ENCODE measurements around the gene TM4SF4.

TM4SF4 gene

DNA sequence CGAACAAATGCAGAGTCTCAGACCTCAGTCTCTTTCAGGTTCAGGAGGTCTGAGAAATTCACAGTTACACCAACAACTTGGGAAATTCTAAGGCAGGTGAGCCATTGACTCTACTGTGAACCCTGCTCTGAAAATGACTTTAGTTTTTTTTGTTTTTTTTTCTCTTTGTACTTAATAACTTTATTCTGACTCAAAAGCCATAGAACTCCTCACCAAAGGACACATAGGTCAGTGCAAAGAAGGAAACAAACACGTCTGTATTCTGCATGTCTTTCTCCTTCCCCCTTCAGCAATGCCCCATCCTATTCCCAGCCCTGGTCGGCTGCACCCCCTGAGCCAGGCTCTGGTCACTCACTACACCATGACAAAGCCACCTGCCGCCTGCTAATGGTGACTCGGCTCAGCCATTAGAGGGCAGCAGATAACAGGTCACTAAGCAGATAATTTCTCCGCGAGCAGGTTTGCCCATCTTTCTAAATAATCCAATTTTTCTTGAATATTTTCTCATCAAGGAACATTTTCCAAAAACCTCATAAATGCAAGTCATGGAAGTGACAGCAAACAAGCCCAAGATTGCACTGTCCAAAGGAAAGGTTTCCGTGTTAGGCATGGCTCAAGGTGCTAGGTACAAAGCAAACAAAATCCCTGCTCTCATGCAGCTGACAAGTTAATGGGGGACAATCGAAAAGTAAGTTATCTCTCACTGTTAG lies 37.7 kb downstream of the TM4SF4 start:
- peak; percentile 72 for DNase-seq (ENCODE audit: low read depth, low spot score)

- no peak for DNase-seq (ENCODE audit: low read depth, low spot score)
These were observed 40.0 kb downstream of the TM4SF4 start for GRCh38 chr3:149514471-149514870.

DNA sequence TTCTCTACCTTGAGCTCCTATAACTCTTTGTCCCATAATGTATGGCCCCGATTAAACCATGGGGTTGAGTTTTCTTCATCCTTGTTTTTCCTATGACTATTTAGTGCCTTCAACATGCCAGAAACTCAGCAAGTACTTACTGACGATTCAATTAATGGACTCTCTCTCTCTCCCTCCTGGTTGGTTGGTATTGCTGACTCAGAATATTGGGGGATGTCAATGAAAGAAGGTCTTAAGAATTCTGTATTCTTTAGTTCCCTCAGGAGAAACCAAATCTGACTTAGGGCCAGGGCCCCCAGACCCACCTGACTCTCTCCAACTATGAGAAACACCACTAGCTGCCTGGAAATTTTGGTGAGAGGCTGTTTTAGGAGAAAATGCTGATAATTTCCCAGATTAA lies 40.8 kb downstream of the TM4SF4 start:
- no peak for DNase-seq (ENCODE audit: low read depth, low spot score)

DNA sequence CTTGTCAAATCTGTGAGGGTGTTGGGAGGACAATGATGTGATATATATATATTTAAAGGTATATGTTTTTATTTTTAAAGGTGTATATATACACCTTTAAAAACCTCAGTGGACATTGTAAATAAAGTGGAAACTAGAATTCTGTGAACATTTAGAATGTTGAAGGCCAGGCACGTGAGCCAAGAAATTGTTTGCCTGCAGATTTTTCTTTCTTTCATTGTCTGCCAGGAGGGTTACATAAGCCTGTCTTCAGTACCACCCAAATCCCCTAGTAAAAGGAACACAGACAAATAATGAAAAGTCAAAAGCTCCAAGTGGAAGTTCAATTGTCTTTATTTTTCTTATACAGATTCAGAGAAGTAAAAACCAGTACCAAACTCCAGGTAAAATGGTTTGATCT lies 42.4 kb downstream of the TM4SF4 start:
- no peak for DNase-seq (ENCODE audit: low read depth, low spot score)

- DNase-seq (ENCODE audit: low read depth, low spot score) = no peak
These were observed 45.4 kb downstream of the TM4SF4 start for GRCh38 chr3:149519912-149520311.

DNA sequence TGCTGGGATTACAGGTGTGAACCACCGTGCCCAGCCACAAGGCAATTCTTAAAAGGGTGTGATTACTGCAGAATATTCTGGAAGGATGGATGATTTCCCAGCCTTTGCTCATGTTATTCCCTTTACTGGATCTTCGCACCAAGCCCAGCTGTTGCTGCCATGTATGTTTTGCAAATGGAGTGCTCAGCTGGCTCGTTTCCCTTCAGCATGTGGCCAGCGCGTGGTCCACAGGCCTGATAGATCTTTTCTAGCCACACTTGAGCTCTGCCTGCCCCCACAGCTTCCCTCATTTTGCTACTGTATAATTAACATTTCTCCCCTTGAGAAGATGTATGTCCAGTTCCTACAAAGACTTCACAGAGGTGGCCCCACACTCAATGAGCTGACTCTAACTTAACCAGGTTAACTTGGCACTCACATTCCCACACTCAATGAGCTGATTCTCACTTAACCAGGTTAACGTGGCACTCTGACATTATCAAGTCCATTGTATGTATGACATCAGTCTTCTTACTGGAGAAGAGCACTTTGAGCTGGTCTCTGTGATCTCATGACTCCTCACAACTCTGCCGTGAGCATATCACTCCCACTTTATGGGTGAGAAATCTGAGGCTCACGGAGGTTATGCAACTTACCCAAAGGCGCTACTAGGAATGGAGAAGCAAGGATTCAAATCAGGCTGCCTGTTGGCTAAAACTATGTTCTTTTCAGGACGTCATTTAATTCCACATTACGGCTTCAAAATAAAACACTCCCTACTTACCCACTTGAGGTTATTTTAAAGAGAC lies 49.2 kb downstream of the TM4SF4 start:
- no peak for DNase-seq (ENCODE audit: low read depth, low spot score)

DNA sequence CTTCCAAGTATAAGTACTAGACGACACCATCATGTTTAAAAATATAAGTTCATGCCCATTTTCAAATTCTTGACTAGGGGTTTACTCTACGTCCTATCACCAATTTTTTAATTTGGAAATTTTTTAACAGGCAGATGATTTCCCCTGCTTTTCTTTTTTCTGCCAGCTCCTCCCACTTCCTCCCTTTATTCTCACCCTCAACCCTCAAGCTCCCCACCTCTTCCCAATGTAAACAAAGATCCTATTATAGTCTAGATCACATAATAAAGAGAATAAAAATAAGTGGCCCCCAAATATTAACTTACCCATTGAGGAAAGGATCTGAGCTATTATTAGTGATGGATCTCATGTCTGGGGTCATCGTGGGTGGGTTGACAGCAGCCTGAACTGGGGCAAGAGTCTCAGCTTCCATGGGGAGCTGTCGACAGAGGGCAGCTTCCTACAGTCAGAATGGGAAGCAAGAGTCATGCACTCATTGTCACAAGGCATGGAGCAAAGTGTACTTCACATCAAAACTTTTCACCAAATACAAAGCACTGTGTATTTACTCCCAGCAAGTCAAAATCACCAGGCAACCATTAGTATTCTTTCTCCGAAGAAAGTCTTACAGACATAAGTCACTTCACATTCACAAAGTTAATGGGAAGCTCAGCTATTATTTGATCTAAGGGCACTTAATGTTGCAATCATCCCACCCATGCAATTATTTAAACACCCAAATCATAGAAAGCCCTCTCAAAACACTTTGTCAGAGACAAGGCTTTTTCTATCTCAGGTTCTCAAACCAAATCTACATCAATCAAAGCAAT lies 53.2 kb downstream of the TM4SF4 start:
- DNase-seq (ENCODE audit: low read depth, low spot score) = no peak

DNA sequence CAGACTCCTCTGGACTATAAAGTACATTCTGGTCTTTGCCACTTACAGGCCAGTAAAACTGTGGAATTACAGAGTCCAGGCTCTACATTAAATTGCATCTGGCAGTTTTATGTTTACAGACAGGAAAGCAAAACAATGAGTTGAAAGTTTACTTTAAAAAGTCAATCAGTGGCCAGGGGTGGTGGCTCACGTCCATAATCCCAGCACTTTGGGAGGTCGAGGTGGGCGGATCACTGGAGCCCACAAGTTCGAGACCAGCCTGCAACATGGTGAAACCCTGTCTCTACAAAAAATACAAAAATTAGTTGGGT lies 53.8 kb downstream of the TM4SF4 start:
- DNase-seq (ENCODE audit: low read depth, low spot score) = no peak

DNA sequence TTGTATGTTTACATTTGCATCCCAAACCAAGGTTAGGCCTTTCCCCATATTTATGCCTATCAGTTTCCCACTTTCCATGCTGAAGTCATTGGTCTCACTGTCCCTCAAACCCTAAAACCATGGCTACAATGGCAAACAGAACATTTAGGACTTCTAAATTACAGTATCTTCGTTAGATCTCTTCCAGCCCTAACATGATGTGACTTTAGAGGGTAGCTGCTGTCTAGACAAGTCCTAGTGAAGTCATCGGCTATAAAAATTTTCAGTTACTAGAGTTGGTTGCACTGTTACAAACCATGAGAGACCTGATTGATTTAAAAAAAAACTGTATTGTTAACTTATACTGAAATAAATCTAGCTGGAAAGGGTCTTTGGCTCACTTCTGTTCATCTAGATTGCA lies 54.6 kb downstream of the TM4SF4 start:
- no peak for DNase-seq (ENCODE audit: low read depth, low spot score)

DNA sequence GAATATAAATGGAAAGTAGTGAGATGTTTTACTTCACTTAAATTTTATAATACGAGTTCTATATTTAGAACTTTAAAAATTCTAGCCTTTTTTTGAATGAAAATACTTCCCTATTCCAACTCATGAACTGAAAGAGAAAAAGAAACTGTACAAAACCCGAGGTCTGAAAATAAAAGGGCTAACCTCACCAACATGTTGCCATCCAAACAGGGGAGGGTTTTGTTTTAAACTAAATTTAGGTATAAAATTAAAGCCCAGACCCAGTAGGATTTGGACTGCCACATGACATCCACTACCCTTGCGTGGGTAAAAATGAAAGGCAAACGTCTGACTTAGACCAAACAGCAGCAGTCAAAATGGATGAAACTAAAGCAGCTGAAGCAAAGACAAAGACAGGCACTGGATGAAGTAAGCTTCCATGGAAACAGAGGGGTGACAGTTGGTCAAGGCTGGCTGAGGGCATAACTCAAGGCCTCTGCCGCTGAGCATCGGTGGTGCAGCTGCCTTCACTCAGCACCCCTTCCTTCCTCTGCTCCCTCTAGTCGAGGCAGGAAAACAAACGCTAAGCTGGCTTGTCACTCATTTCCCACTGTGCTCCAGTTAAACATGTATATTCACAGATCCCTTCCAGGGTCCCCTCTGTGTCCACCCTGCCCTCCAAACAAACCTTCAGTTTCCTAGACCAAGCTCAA lies 58.1 kb downstream of the TM4SF4 start:
- no peak for DNase-seq (ENCODE audit: low read depth, low spot score)

DNA sequence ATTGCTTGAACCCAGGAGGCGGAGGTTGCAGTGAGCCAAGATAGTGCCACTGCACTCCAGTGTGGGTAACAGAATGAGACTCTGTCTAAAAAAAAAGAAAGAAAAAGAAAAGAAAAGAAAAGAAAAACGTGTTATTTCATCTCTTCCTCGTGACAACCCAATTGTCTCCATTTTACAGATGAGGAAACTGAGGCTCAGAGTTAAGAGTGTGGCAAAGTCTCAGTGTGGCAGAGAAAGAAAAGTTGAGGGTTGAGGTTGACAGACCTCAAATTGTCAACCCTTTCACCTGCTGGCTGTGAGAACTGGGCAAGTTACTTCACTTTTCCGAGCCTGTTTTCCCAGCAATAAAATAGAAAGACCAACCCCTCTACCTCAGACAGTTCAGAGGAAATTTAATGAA lies 59.6 kb downstream of the TM4SF4 start:
- no peak for DNase-seq (ENCODE audit: low read depth, low spot score)

DNA sequence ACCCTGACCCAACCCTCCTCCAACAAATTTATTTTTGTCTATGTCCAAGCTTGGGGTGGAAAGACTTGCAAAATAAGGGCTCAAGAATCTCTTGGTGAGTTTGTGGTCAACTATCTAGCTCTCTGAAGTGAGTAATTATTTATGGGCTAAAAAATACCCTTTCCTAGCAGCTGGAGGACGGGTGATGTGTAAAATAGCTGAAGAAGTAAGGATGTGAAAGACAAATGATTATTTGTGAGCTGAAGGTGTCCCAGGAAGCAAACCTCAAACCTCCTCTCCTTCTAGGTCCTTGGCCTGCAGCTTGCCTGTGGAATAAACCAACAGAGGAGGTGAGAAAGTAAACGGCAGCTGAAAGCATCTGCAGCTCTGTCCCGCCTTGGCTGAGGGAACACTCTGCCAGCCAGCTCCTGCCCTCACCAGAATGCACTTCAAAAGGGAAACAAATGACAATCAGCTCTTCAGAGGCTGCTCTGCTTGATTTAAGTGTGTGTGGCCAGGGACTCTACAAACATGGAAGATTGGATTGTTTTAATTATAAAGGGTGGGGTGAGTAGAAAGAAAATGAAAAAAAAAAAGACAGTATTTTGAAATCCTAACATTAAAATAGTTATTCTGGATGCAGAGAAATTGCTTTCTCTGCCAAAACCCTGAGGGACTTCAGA lies 60.3 kb downstream of the TM4SF4 start:
- DNase-seq (ENCODE audit: low read depth, low spot score) = no peak

- DNase-seq (ENCODE audit: low read depth, low spot score) = no peak
These were observed 60.8 kb downstream of the TM4SF4 start for GRCh38 chr3:149535333-149535685.

GRCh38 chr3:149536429-149536828 lies 61.9 kb downstream of the TM4SF4 start:
- DNase-seq (ENCODE audit: low read depth, low spot score) = peak; percentile 82

DNA sequence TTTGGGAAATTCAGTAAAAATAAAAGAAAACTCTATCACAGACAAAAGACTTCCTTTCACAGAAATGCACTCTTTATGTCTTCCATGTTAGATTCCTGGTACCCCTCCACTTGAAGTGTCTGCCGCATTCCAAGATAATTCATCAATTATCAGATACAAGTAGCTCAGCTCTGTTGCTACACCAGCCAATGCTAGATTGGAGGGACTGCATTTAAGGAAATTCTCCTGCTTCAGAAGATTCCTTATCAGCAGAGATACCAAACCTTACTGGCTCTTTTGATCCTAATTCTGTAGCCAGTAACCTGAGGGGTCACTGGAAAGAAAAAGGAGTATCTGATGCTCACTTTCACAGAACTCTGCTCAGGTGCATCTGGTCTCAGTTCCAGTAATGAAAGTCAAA lies 63.9 kb downstream of the TM4SF4 start:
- no peak for DNase-seq (ENCODE audit: low read depth, low spot score)

DNA sequence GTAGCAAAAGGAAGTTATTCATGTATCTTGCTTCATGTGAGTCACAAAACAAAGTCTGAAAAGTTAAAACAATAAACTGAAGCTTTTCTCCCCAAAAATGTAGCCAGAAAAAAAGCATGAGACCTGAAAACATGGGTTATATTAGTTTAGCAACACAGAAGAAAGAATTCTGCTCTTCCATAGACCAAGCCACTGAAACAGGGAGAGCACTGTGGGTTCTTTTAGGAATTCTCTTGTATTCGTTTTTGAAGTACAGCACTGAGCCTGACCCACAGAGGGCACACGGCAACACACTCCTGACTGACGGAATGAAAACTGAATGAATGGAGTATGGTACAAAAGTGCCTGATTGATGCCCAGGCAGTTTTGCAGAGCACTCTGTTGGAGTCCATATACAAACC lies 66.6 kb downstream of the TM4SF4 start:
- DNase-seq (ENCODE audit: low read depth, low spot score) = no peak

GRCh38 chr3:149542375-149543312 lies 68.1 kb downstream of the TM4SF4 start:
- no peak for DNase-seq (ENCODE audit: low read depth, low spot score)

DNA sequence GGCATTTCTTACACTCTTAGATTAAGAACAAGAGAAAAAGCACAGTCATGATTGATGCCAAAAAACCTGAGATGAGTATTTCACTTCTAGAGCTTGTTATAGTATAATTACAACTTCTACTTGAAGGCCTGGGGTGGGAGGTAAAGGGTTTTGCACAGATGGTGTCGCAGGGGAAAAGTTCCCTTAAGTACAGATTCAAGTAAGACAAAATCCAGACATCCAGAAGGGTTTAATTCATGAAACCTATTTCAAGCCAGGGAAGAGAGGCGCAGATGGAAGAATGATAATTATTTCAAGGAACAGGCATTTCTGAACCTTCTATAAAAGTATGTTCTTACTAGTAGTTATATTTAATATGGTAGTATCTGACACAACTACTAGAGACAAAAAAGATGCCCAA lies 70.6 kb downstream of the TM4SF4 start:
- DNase-seq (ENCODE audit: low read depth, low spot score) = no peak

- DNase-seq (ENCODE audit: low read depth, low spot score) = no peak
These were observed 72.9 kb downstream of the TM4SF4 start for GRCh38 chr3:149547413-149547812.

DNA sequence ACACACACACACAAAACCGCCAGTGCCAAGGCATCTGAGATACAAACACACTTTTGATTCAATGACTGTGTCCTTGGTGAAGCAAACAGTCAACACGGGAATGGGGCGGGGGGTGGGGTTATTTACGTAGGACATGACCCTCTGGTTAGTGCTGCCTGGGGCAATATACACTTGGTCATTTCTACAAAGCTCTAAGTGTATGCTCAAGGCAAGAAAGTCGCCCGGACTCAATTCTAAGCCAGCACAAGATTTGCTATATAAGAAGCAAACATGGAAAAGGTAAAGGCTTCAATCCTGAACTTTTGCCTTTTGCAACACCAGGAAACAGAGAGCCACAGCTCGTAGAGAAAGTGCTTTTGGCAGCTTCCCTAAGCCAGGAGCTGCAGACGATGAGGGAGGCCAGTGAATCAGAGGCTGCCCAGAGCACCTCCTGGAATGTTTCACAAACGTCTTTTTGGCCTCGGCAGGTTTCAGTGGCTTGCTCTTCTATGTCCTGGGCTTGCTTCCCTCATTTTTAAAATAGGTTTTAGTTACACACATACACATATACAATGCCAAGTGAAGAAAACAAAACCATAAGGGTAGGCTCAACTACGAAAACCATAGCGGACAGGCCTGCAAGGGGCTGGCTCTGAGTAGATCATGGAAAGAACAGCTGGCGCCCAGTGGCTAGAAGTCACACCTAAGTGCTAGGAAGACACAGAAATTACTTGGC lies 73.6 kb downstream of the TM4SF4 start:
- peak; percentile 84 for DNase-seq (ENCODE audit: low read depth, low spot score)

Measured in ELF-1 (cell line).